ENCODE measurements around the gene PTPRCAP.

- TF ChIP-seq CTCF (conservative IDR thresholded peaks at IDR 0.05; ENCODE audit: low read depth in 2 of 2) = no peak
- TF ChIP-seq ZNF114 (CRISPR knock-in tag; IDR thresholded peaks at IDR 0.05) = no peak
- TF ChIP-seq EZH2phosphoT487 (IDR thresholded peaks at IDR 0.05; ENCODE audit: unreplicated experiment) = no peak
- no peak for TF ChIP-seq EZH2 (IDR thresholded peaks at IDR 0.05; ENCODE audit: low read depth, unreplicated experiment)
- TF ChIP-seq NANOG (IDR thresholded peaks at IDR 0.05; ENCODE audit: borderline replicate concordance) = no peak
- TF ChIP-seq CREB1 (CRISPR knock-in tag; IDR thresholded peaks at IDR 0.05; ENCODE audit: low read depth) = no peak
- no peak for TF ChIP-seq POLR2AphosphoS5 (IDR thresholded peaks at IDR 0.05; ENCODE audit: low read depth)
- TF ChIP-seq ZNF331 (CRISPR knock-in tag; IDR thresholded peaks at IDR 0.05; ENCODE audit: low read depth) = no peak
- no peak for TF ChIP-seq REST (IDR thresholded peaks at IDR 0.05; ENCODE audit: unreplicated experiment)
- TF ChIP-seq JUNB (IDR thresholded peaks at IDR 0.05; ENCODE audit: unreplicated experiment) = no peak
- TF ChIP-seq ZNF462 (CRISPR knock-in tag; IDR thresholded peaks at IDR 0.05) = no peak
- no peak for TF ChIP-seq STAT1 (IDR thresholded peaks at IDR 0.05; ENCODE audit: unreplicated experiment)
- TF ChIP-seq ETS1 (IDR thresholded peaks at IDR 0.05) = no peak
Measured at GRCh38 chr11:67406420-67406968, 31.0 kb downstream of the PTPRCAP start.
